HCT116 (cell line): ENCODE measurements around the gene CLCA2. TPM values are rescaled to one million over a fixed set of nuclear protein-coding genes. Genes with fewer than 3 reads are reported as not detected.

ENCODE experiments used
- ATAC-seq: fragments of 200-7000 bp; cut with Tn5 transposase; 2 replicates; pipeline ENCODE4 v1.9.1; 2020; ENCODE audit warnings: mild to moderate bottlenecking, moderate library complexity
- BruUV-seq: library from RNA; stranded (reverse); fragments of 400-500 nt; replicated peaks from 2 replicates; lab custom pipeline; 2021; lab: Mats Ljungman, UMichigan
- CTCF ChIA-PET: fragments of 300-600 bp; sonication (Branson Sonifier 250); formaldehyde crosslinking; loops from one replicate; lab custom pipeline; 2021; ENCODE audit warnings: antibody characterized with exemption; lab: Charles Lee
- POLR2A ChIA-PET: fragments of 300-600, 350-600 bp; sonication (Branson Sonifier 250); formaldehyde crosslinking; loops from one replicate; lab custom pipeline; 2021; ENCODE audit warnings: antibody characterized with exemption; lab: Charles Lee
- RAD21 ChIA-PET, 2 experiments: fragments of 300-600 bp; sonication (Branson Sonifier 250); formaldehyde crosslinking; loops; one replicate each; lab custom pipeline; 2023; ENCODE audit warnings: low total read pairs in 2 of 2; ENCODE audit not compliant: uncharacterized antibody in 2 of 2, unreplicated experiment in 2 of 2, low non-redundant PET in 1 of 2; lab: Charles Lee
- DNase-seq: peaks from one replicate; pipeline ENCODE4 v3.0.0-alpha.2; 2010; ENCODE audit warnings: low read depth, low spot score
- H2AFZ ChIP-seq: fragments of 200-600 bp; shearing (Covaris generic), sonication (generic); 2 replicates; pipeline ENCODE4 v1.6.1; 2017; ENCODE audit warnings: low read depth, mixed run types, mixed read lengths, antibody characterized with exemption, low read length; ENCODE audit not compliant: poor library complexity, severe bottlenecking
- H3K27ac ChIP-seq: 2 replicates; pipeline ENCODE4 v1.5.1; 2012; ENCODE audit warnings: low read depth, low read length
- H3K27me3 ChIP-seq: fragments of 200-600 bp; sonication (generic); 2 replicates; pipeline ENCODE4 v1.6.1; 2016; ENCODE audit warnings: mixed run types, low read length, mixed read lengths; ENCODE audit not compliant: insufficient read depth
- H3K36me3 ChIP-seq, 2 experiments: fragments of 200-500 bp in 1 of 2; fragments of 200-600 bp in 1 of 2; sonication (Bioruptor generic) in 1 of 2; sonication (generic) in 1 of 2; 2 replicates each; pipeline versions ENCODE4 v1.5.1 to v1.6.1; 2014 to 2016; ENCODE audit warnings: low read length in 2 of 2, inconsistent platforms in 1 of 2, mixed read lengths in 1 of 2, mixed run types in 1 of 2; ENCODE audit not compliant: insufficient read depth in 2 of 2, control insufficient read depth in 1 of 2
- H3K4me1 ChIP-seq, 2 experiments: fragments of 200-600 bp in 1 of 2; sonication (generic) in 1 of 2; 2 replicates each; pipeline versions ENCODE4 v1.5.1 to v1.6.1; 2012 to 2017; ENCODE audit warnings: low read length in 2 of 2, inconsistent platforms in 1 of 2, mild to moderate bottlenecking in 1 of 2, mixed read lengths in 1 of 2, mixed run types in 1 of 2, moderate library complexity in 1 of 2; ENCODE audit not compliant: insufficient read depth in 2 of 2, control insufficient read depth in 1 of 2
- H3K4me2 ChIP-seq: fragments of 200-600 bp; sonication (generic); 2 replicates; pipeline ENCODE4 v1.6.1; 2017; ENCODE audit warnings: mixed run types, low read length, mixed read lengths
- H3K4me3 ChIP-seq, 2 experiments: fragments of 200-600 bp in 1 of 2; sonication (generic) in 1 of 2; replicated peaks in 1 of 2; 2 replicates each; pipeline ENCODE4 v1.5.1; 2011 to 2016; ENCODE audit warnings: low read length in 2 of 2, control low read depth in 1 of 2, low read depth in 1 of 2, mild to moderate bottlenecking in 1 of 2, mixed read lengths in 1 of 2, mixed run types in 1 of 2
- H3K79me2 ChIP-seq: fragments of 200-600 bp; sonication (generic); 2 replicates; pipeline ENCODE4 v1.6.1; 2017; ENCODE audit warnings: mild to moderate bottlenecking, mixed run types, low read length, moderate library complexity, mixed read lengths; ENCODE audit not compliant: insufficient read depth
- H3K9ac ChIP-seq: fragments of 200-600 bp; sonication (generic); 2 replicates; pipeline ENCODE4 v1.6.1; 2016; ENCODE audit warnings: low read length, mixed read lengths
- H3K9me2 ChIP-seq: fragments of 200-600 bp; sonication (generic), shearing (Covaris generic); 2 replicates; pipeline ENCODE4 v1.6.1; 2017; ENCODE audit warnings: mixed run types, mild to moderate bottlenecking, moderate library complexity; ENCODE audit not compliant: insufficient read depth
- H3K9me3 ChIP-seq, 2 experiments: fragments of 200-500 bp in 1 of 2; fragments of 200-600 bp in 1 of 2; sonication (Bioruptor generic) in 1 of 2; sonication (generic) in 1 of 2; 2 replicates each; pipeline ENCODE4 v1.6.1; 2014 to 2017; ENCODE audit warnings: low read length in 2 of 2, mixed read lengths in 2 of 2, inconsistent platforms in 1 of 2, low read depth in 1 of 2, mild to moderate bottlenecking in 1 of 2, mixed run types in 1 of 2, moderate library complexity in 1 of 2; ENCODE audit not compliant: control insufficient read depth in 1 of 2, insufficient read depth in 1 of 2
- H4K20me1 ChIP-seq: fragments of 200-600 bp; sonication (generic), shearing (Covaris generic); 2 replicates; pipeline ENCODE4 v1.6.1; 2017; ENCODE audit warnings: mixed run types, mild to moderate bottlenecking, moderate library complexity; ENCODE audit not compliant: insufficient read depth
- ATF3 ChIP-seq: IDR thresholded peaks from 2 replicates; pipeline ENCODE4 v1.6.1; 2012
- CBX3 ChIP-seq: IDR thresholded peaks from 2 replicates; pipeline ENCODE4 v1.6.1; 2012; ENCODE audit warnings: low read depth
- CEBPB ChIP-seq: IDR thresholded peaks from 2 replicates; pipeline ENCODE4 v1.6.1; 2012; ENCODE audit warnings: low read depth
- ELF1 ChIP-seq: IDR thresholded peaks from 2 replicates; pipeline ENCODE4 v1.6.1; 2012; ENCODE audit warnings: low read depth, borderline replicate concordance
- EZH2 ChIP-seq: fragments of 200-600 bp; sonication (generic); IDR thresholded peaks from 2 replicates; pipeline ENCODE4 v1.6.1; 2017; ENCODE audit warnings: antibody characterized with exemption, mixed run types
- EZH2phosphoT487 ChIP-seq: fragments of 200-600 bp; IDR thresholded peaks from 2 replicates; pipeline ENCODE4 v1.6.1; 2018; ENCODE audit warnings: antibody characterized with exemption, borderline replicate concordance
- FOSL1 ChIP-seq: IDR thresholded peaks from 2 replicates; pipeline ENCODE4 v1.6.1; 2012; ENCODE audit warnings: low read depth
- JUND ChIP-seq: IDR thresholded peaks from 2 replicates; pipeline ENCODE4 v1.6.1; 2012
- POLR2A ChIP-seq: IDR thresholded peaks from 2 replicates; pipeline ENCODE4 v1.7.0; 2011; ENCODE audit warnings: borderline replicate concordance; ENCODE audit not compliant: insufficient read depth, insufficient read length; ENCODE audit errors: extremely low read depth
- POLR2AphosphoS5 ChIP-seq: IDR thresholded peaks from 2 replicates; pipeline ENCODE4 v1.6.1; 2011; ENCODE audit warnings: mild to moderate bottlenecking, low read depth, low read length, moderate library complexity
- RAD21 ChIP-seq: IDR thresholded peaks from 2 replicates; pipeline ENCODE4 v1.6.1; 2012; ENCODE audit warnings: low read depth, mild to moderate bottlenecking
- SIN3A ChIP-seq: IDR thresholded peaks from 2 replicates; pipeline ENCODE4 v1.6.1; 2012; ENCODE audit warnings: low read depth
- TCF7L2 ChIP-seq: IDR thresholded peaks from 2 replicates; pipeline ENCODE4 v1.7.0; 2011; ENCODE audit warnings: borderline replicate concordance, inconsistent platforms; ENCODE audit not compliant: insufficient read depth, insufficient read length; ENCODE audit errors: extremely low read depth
- YY1 ChIP-seq: IDR thresholded peaks from 2 replicates; pipeline ENCODE4 v1.6.1; 2011; ENCODE audit warnings: low read length, low read depth, moderate library complexity, mild to moderate bottlenecking; ENCODE audit not compliant: insufficient replicate concordance; ENCODE audit errors: extremely low read depth
- ZBTB33 ChIP-seq: IDR thresholded peaks from 2 replicates; pipeline ENCODE4 v1.6.1; 2011; ENCODE audit warnings: mild to moderate bottlenecking, low read length, moderate library complexity; ENCODE audit not compliant: insufficient replicate concordance; ENCODE audit errors: extremely low read depth
- ZNF274 ChIP-seq: fragments of 200-500 bp; sonication (Bioruptor generic); IDR thresholded peaks from 2 replicates; pipeline ENCODE4 v1.6.1; 2014; ENCODE audit warnings: mild to moderate bottlenecking, low read depth, low read length, inconsistent platforms
- intact Hi-C: fragments of 100-400 bp; cut with micrococcal nuclease; formaldehyde crosslinking; loops from 2 replicates; pipeline ENCODE4 v1.10.0; 2022
- total RNA-seq: library from RNA; stranded (reverse); gene quantifications from one replicate; pipeline ENCODE4 v1.2.1, GENCODE V29; 2021; ENCODE audit not compliant: unreplicated experiment
- TF ChIP-seq, protein P1 (sequence below), 3 experiments: fragments of 200-600 bp in 1 of 3; sonication (generic) in 1 of 3; IDR thresholded peaks in 2 of 3; conservative IDR thresholded peaks in 1 of 3; 2 replicates each; pipeline ENCODE4 v1.5.1; 2012 to 2017; ENCODE audit warnings: low read depth in 2 of 3, low read length in 2 of 3, antibody characterized with exemption in 1 of 3, borderline replicate concordance in 1 of 3, control low read depth in 1 of 3, mild to moderate bottlenecking in 1 of 3, mixed read lengths in 1 of 3, mixed run types in 1 of 3, moderate library complexity in 1 of 3; ENCODE audit not compliant: insufficient read depth in 1 of 3
- TF ChIP-seq, protein P2 (sequence below): IDR thresholded peaks from 2 replicates; pipeline ENCODE4 v1.6.1; 2012; ENCODE audit warnings: low read depth
- TF ChIP-seq, protein P3 (sequence below): IDR thresholded peaks from 2 replicates; pipeline ENCODE4 v1.6.1; 2012

The CLCA2 gene
- total RNA-seq, 1 experiment from 2014 or later = not detected

DNA sequence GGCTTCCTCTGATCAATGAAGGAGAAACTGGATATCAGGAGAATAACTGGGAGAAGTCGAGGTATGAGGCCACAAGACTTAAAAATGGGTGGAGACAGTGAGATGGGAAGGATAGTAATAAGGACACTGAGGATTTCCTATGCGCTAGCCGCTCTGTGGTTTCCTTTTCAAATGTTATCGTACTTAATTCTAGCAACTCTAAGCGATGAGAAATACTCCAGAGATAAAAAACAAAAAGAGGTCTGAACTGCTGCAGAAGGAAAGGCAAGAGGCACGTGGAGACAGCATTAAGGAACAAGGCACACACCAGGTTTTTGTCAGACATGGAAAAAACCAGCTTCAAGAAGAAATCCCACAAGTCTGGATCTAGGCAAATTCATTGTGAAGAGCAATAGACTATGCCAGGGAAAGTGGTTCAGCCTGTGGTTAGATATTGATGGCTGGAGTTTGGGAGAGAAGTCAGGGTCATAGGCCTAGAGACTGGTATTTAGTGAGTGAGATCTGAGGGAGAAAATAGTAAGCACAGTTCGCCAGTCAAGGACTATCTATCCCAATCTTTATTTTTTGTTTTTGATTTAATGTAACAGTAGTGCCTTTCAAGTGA, 5.3 kb downstream of the CLCA2 start:
- ChIA-PET CTCF (no interaction called here), POLR2A (no interaction called here), RAD21 (no interaction called here)
- H3K36me3 ChIP-seq = no peaks in the 10 kb centered on the region
- no peak for ATAC-seq
- no peak overlapping the region for H2AFZ ChIP-seq
- no peaks in the 10 kb centered on the region for H3K27me3 ChIP-seq
- H3K79me2 ChIP-seq = no peaks in the 10 kb centered on the region
- no peaks in the 10 kb centered on the region for H3K9me3 ChIP-seq
- H3K27ac ChIP-seq = no peak overlapping the region
- H3K9me2 ChIP-seq = no peaks in the 10 kb centered on the region
- intact Hi-C loops = no loop called here
- H4K20me1 ChIP-seq = no peaks in the 10 kb centered on the region
- H3K4me2 ChIP-seq = no peak overlapping the region
- TF ChIP-seq RAD21 (no peak), ZBTB33 (no peak), ATF3 (no peak), ELF1 (no peak), JUND (no peak), POLR2A (no peak), POLR2AphosphoS5 (no peak), SIN3A (no peak), CEBPB (no peak), YY1 (no peak), ZNF274 (no peak), CBX3 (no peak), FOSL1 (no peak), TCF7L2 (no peak), EZH2phosphoT487 (no peak), EZH2 (no peak)
- TF ChIP-seq, protein P1, sequence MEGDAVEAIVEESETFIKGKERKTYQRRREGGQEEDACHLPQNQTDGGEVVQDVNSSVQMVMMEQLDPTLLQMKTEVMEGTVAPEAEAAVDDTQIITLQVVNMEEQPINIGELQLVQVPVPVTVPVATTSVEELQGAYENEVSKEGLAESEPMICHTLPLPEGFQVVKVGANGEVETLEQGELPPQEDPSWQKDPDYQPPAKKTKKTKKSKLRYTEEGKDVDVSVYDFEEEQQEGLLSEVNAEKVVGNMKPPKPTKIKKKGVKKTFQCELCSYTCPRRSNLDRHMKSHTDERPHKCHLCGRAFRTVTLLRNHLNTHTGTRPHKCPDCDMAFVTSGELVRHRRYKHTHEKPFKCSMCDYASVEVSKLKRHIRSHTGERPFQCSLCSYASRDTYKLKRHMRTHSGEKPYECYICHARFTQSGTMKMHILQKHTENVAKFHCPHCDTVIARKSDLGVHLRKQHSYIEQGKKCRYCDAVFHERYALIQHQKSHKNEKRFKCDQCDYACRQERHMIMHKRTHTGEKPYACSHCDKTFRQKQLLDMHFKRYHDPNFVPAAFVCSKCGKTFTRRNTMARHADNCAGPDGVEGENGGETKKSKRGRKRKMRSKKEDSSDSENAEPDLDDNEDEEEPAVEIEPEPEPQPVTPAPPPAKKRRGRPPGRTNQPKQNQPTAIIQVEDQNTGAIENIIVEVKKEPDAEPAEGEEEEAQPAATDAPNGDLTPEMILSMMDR (IDR thresholded peaks at IDR 0.05 in 2 of 3, conservative IDR thresholded peaks at IDR 0.05 in 1 of 3; ENCODE audit: borderline replicate concordance in 1 of 3, insufficient read depth in 1 of 3, low read depth in 2 of 3, low read length in 2 of 3) = no peak
- TF ChIP-seq, protein P2, sequence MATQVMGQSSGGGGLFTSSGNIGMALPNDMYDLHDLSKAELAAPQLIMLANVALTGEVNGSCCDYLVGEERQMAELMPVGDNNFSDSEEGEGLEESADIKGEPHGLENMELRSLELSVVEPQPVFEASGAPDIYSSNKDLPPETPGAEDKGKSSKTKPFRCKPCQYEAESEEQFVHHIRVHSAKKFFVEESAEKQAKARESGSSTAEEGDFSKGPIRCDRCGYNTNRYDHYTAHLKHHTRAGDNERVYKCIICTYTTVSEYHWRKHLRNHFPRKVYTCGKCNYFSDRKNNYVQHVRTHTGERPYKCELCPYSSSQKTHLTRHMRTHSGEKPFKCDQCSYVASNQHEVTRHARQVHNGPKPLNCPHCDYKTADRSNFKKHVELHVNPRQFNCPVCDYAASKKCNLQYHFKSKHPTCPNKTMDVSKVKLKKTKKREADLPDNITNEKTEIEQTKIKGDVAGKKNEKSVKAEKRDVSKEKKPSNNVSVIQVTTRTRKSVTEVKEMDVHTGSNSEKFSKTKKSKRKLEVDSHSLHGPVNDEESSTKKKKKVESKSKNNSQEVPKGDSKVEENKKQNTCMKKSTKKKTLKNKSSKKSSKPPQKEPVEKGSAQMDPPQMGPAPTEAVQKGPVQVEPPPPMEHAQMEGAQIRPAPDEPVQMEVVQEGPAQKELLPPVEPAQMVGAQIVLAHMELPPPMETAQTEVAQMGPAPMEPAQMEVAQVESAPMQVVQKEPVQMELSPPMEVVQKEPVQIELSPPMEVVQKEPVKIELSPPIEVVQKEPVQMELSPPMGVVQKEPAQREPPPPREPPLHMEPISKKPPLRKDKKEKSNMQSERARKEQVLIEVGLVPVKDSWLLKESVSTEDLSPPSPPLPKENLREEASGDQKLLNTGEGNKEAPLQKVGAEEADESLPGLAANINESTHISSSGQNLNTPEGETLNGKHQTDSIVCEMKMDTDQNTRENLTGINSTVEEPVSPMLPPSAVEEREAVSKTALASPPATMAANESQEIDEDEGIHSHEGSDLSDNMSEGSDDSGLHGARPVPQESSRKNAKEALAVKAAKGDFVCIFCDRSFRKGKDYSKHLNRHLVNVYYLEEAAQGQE = no peak
- TF ChIP-seq, protein P3, sequence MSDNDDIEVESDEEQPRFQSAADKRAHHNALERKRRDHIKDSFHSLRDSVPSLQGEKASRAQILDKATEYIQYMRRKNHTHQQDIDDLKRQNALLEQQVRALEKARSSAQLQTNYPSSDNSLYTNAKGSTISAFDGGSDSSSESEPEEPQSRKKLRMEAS = no peak
- H3K4me1 ChIP-seq = no peaks in the 10 kb centered on the region
- no peak overlapping the region for H3K9ac ChIP-seq
- no peak for DNase-seq
- H3K4me3 ChIP-seq = no peak overlapping the region
- no TSS peak for BruUV-seq
